CD4-positive, alpha-beta T cell treated with Interleukin-17A for 1 hour (primary cell): ENCODE data around the gene INAFM2.
A peak's percentile ranks its signal among the peaks of the same experiment; 100 is the strongest.

Experiments used
- DNase-seq: peaks from one replicate; pipeline ENCODE4 v3.0.0-alpha.2; 2020

INAFM2 gene

DNA sequence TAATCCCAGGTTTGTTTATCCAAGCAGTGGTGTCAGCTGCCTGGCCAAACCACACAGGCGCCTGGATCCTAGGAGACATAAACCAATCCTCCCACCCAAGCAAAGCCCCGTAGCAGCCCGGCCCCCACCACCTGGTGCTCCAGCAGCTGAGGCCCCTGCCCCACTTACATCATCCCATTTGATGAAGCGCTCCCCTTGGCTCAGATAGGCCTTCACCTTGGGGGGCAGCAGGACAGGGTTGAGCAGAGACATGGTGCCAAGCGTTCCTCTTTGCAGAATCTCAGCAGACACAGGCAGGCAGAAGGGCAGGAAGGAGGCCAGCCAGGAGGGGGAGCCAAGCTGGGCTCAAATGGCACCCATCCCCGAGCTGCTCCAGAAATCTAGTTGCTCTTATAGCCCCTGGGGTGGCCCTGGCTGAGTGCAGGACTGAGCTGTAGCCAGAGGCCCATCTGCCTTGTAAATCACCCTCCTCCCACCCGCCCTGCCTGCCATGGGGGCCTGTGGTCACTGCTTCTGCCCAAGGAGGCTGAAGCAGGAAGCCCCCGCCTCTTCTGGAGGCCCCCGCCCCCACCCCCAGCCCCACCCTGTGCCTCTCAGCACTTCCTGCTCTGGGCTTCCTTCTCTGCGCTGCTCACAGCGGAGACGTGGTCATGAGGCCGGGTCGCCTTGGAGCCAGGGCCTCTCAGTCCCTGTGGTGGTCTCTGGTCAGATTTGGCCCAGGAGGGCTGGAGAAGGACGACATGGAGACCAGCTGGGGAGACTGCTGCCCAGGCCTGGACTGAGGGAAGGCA lies 15.9 kb upstream of the INAFM2 start, which contains the start of gene PLCB2:
TSS of gene PLCB2 (minus strand) at position 515 of the 791 bp plus-strand sequence. CDS start at position 252, 263 bp downstream.
- peak; percentile 74 for DNase-seq

DNA sequence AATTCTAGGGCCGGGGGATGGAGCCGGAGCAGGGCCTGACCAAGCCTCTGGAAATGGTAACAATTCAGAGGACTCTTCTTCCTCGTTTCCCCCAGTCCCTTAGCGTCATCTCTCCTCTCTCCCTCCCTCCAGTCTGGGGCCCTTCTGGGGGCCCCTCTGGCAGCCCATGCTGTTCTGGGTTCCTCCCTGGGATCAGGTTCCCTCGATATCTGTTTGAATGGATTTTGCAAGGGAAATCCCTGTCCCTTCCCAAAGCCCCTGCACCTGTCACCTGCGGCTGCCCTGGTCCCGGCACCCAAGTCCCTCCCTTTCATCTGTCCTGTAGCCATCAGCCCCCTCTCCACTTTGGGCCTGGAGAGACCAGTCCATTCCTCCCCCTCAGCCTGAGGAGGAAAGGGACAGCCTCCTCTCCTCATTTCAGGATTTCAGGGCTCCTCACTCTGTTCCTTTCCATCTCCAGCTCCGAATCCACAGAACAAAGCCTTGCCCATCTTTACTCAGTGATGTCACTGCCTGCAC lies 14.1 kb upstream of the INAFM2 start:
- no peak for DNase-seq

- peak; percentile 72 for DNase-seq
Measured at GRCh38 chr15:40310001-40310959, 13.2 kb upstream of the INAFM2 start.

DNA sequence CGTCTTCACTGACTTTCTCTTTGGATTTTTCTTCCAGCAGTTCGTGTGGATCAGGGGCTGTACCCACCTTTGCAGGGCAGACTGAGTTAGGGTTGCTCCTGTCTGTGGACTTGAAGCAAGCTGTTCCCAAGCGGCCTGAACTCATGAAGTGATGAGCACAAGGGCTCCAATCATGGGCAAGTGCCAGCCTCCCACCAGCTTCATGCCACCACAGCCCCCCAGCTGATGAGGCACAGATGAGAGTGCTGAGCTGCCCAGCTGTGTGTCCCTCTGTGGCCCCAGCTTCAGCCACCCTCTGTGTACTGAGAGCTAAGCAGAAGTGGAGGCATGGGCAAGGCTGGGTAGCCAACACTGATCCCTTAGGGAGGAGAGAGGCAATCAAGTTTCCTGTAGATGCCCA lies 12.5 kb upstream of the INAFM2 start:
- DNase-seq, result no peak

- DNase-seq, result no peak
Measured at GRCh38 chr15:40312370-40313158, 10.9 kb upstream of the INAFM2 start.

- DNase-seq, result peak; percentile 72
Measured at GRCh38 chr15:40313531-40314398, 9.7 kb upstream of the INAFM2 start.

- DNase-seq, result no peak
Measured at GRCh38 chr15:40314723-40315276, 8.7 kb upstream of the INAFM2 start.

DNA sequence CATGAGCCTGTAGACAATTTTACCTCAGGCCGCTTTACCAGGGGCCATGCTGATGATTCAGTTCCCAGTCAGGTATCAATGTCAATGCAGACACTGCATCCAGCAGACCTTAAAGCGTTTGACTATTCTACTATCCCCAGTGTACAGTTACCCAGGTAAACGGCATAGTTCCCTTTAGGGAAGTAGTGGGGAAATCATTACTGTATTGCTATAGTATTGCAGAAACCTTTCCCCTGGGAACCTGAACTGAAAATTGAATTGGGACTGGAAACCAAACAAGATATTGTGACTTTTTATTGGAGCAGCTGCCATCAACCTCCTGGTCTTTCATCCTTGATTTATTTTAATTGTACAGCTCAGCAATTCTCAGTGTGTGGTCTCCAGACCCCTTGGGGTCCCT lies 6.6 kb upstream of the INAFM2 start:
- no peak for DNase-seq

GRCh38 chr15:40317580-40317979 lies 5.9 kb upstream of the INAFM2 start:
- no peak for DNase-seq

DNA sequence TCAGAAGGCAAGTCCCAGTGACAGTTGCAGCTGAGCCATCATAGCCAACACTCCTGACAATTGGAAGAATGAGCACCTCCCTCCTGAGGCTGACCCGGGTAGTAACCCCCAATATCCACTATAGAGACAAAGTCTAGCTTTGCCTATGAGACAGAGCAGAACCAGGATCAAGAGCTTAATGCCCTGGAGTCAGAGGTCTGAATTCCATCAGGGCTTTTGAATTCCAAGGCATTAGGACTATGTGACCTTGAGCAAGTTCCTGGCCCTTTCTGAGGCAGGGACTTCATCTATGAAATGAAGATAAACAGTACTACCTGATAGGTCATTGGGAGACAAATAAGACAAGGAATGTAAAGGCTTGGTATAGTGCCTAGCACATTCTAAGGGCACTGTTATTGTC lies 3.1 kb upstream of the INAFM2 start:
- no peak for DNase-seq

GRCh38 chr15:40320931-40321371 lies 2.5 kb upstream of the INAFM2 start:
- DNase-seq, result peak; percentile 82

DNA sequence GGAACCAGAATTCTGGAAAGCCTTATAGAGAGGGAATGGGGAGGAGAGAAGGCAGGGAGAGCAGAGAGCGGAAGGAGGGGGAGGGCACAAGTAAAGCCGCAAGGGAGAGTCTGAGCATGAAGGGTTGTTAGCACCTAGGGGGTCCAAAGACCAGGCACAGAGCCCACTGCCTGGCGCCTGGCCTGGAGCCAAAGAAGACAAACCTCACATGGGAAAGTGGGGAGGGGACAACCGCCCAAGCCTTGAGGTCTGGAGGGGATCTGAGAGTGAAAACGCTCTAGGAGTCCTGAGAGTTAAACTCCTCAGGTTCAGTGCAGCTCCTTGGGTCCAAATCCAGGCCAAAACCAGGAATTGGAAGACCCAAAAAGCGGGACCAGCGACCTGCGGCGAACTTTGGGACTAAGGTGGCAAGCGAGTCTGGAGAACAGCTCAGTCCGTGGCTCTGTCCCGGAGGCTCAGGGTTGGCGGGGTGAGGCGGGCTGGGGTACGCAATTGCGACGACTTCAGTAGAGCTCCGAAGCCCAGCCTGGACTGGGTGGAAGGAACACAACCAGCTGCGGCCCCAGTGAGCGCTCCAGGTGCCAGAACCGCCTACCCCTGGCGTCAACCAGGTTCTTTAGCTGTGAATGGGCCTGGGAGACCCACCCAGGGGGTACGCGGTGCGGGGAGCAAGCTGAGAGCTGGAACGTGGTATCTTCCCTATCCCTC lies 807 bp upstream of the INAFM2 start:
- no peak for DNase-seq

- peak; percentile 28 for DNase-seq
Measured at GRCh38 chr15:40323953-40324937, 753 bp downstream of the INAFM2 start.

DNA sequence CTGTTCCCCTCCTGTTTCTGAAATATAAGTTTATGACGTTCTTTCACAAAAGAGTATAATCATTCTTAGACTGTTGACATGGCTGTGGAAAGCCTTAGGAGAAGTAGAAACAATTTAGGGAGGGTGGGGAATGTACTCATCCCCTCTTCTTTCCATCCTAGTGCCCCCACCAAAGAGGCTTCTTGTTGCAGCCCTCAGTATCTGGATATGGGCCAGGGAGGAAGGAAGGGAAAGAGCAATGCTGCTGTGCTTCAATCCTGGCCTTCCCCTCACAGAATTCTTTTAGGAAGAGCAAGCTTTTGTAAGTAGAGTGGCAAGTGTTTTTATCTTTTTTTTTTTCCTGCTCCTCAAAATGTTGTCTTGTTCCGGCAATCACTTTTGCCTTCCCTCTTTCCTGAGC lies 1.7 kb downstream of the INAFM2 start:
- no peak for DNase-seq

- DNase-seq, result no peak
Measured at GRCh38 chr15:40325700-40326099, 2.2 kb downstream of the INAFM2 start.

DNA sequence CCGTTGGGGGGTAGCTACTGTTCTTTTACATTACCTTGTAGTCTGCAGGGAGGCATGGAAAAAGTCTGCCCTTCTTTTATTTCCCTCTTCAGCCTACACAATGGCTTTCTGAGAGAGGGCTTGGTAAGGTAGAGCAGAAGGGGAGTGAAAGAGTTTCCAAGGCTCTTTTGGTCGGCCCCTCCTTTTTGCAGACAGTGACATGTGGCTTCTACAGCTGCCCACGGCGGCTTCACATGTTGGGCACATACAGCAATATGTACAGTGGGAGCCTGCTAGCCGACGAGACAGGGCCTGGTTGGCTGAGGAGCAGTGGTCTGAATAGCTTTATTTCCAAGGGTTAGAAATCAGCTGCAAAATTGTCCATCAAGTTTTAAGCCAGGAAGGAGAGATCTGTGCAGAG lies 4.0 kb downstream of the INAFM2 start:
- DNase-seq, result no peak

DNA sequence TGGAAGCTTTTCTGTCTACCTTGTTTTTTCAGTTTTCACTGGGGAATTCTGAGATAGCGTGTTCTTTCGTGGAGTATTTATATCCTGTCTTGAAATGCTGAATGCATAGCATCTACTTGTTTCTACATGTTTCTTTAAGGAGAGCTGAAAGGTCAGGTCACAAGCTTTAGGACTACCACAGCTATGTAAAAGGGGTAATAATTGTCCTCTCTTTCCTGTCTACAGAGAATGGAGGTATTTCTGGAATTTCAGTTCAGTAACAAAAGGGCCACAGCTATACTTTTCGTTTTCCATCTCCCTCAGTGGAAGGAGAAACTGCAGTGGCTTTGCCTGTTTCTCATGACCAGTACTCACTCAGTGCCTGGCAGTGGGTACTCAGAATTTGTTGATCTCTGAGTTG lies 4.7 kb downstream of the INAFM2 start:
- DNase-seq, result no peak

- DNase-seq, result no peak
Measured at GRCh38 chr15:40328751-40329150, 5.3 kb downstream of the INAFM2 start.

DNA sequence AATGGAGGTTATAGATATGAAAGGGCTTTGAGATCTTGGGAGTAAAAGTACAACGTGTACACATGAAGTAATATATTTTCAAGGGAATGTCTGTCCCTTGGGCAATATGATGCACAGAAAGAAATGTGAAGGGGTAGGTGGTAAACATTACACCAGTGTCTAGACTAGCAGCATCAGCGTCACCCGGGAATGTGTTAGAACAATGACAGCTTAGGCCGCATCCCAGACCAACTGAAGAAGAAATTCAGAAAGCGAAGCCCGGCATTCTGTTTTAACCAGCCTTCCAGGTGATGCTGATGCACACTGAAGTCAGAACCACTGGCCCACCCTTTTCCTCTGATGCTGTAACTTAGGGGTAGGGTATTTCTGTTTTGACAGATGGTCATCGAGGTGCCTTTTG lies 6.3 kb downstream of the INAFM2 start:
- DNase-seq, result no peak
